Naive thymus-derived CD4-positive, alpha-beta T cell (primary cell): ENCODE results near the gene ODC1. TPM values are rescaled to one million over a fixed set of nuclear protein-coding genes. Genes with fewer than 3 reads are reported as not detected.
A peak's percentile ranks its signal among the peaks of the same experiment; 100 is the strongest.

Experiments
- ATAC-seq: fragments of 150-1000 bp; cut with Tn5 transposase; 2 replicates; pipeline ENCODE4 v1.10.0; 2021; ENCODE audit warnings: mild to moderate bottlenecking, moderate library complexity
- CTCF ChIA-PET: fragments of 350-600 bp; sonication (Branson Sonifier 250); formaldehyde crosslinking; loops from one replicate; lab custom pipeline; 2021; ENCODE audit warnings: antibody characterized with exemption; lab: Charles Lee
- POLR2A ChIA-PET: fragments of 350-600 bp; sonication (Branson Sonifier 250); formaldehyde crosslinking; loops from one replicate; lab custom pipeline; 2021; ENCODE audit warnings: antibody characterized with exemption, inconsistent platforms; lab: Charles Lee
- DNase-seq, 9 donors: peaks; one replicate each; pipeline versions ENCODE4 v3.0.0 to v3.0.0-alpha.2; 2020 to 2022; ENCODE audit warnings: mixed read lengths in 1 of 9
- H3K27ac ChIP-seq: one replicate; pipeline ENCODE4 v1.7.0; 2013; ENCODE audit warnings: mild to moderate bottlenecking, low read depth, low read length, moderate library complexity
- H3K27me3 ChIP-seq, 2 donors: one replicate each; pipeline ENCODE4 v1.7.0; 2013; ENCODE audit warnings: low read length in 2 of 2, mild to moderate bottlenecking in 2 of 2, moderate library complexity in 2 of 2; ENCODE audit not compliant: control insufficient read depth in 2 of 2, insufficient read depth in 2 of 2
- H3K36me3 ChIP-seq, 3 experiments: 1 replicate in 2 of 3; 2 replicates in 1 of 3; pipeline ENCODE4 v1.7.0; 2013; ENCODE audit warnings: low read length in 3 of 3, mild to moderate bottlenecking in 3 of 3, moderate library complexity in 1 of 3; ENCODE audit not compliant: insufficient read depth in 3 of 3, control insufficient read depth in 2 of 3
- H3K4me1 ChIP-seq, 2 donors: one replicate each; pipeline ENCODE4 v1.7.0; 2013; ENCODE audit warnings: low read length in 2 of 2, mild to moderate bottlenecking in 2 of 2, moderate library complexity in 1 of 2; ENCODE audit not compliant: control insufficient read depth in 2 of 2, insufficient read depth in 2 of 2
- H3K4me3 ChIP-seq: 2 replicates; pipeline ENCODE4 v1.7.0; 2013; ENCODE audit warnings: mild to moderate bottlenecking, low read length
- H3K9me3 ChIP-seq, 3 experiments: 1 replicate in 2 of 3; 2 replicates in 1 of 3; pipeline ENCODE4 v1.7.0; 2013; ENCODE audit warnings: low read length in 3 of 3; ENCODE audit not compliant: control insufficient read depth in 2 of 3
- H3K27ac Mint-ChIP-seq, 9 donors: one replicate each; pipeline ENCODE4 v1.8.0; 2020 to 2022; ENCODE audit warnings: mixed read lengths in 9 of 9, mild to moderate bottlenecking in 8 of 9, moderate library complexity in 5 of 9, inconsistent platforms in 2 of 9
- H3K27me3 Mint-ChIP-seq, 5 donors: one replicate each; pipeline ENCODE4 v1.8.0; 2021 to 2022; ENCODE audit warnings: mixed read lengths in 5 of 5, mild to moderate bottlenecking in 1 of 5
- H3K36me3 Mint-ChIP-seq, 5 donors: one replicate each; pipeline ENCODE4 v1.8.0; 2020 to 2022; ENCODE audit warnings: mixed read lengths in 5 of 5, mild to moderate bottlenecking in 3 of 5, inconsistent platforms in 1 of 5
- H3K4me1 Mint-ChIP-seq, 7 donors: one replicate each; pipeline ENCODE4 v1.8.0; 2020 to 2022; ENCODE audit warnings: mixed read lengths in 7 of 7, mild to moderate bottlenecking in 3 of 7, inconsistent platforms in 1 of 7
- H3K4me3 Mint-ChIP-seq, 10 donors: one replicate each; pipeline ENCODE4 v1.8.0; 2020 to 2022; ENCODE audit warnings: mild to moderate bottlenecking in 10 of 10, mixed read lengths in 10 of 10, moderate library complexity in 6 of 10, inconsistent platforms in 2 of 10
- H3K9me3 Mint-ChIP-seq, 11 donors: one replicate each; pipeline ENCODE4 v1.8.0; 2020 to 2022; ENCODE audit warnings: mixed read lengths in 11 of 11, mild to moderate bottlenecking in 4 of 11, inconsistent platforms in 1 of 11, moderate library complexity in 1 of 11
- intact Hi-C, 2 donors: fragments of 100-400 bp; cut with micrococcal nuclease; formaldehyde crosslinking; loops; one replicate each; pipeline ENCODE4 v1.15.1; 2023
- polyA plus RNA-seq, 2 donors: library from polyadenylated mRNA; unstranded; fragments of 300-500 nt; fragmentation: Illumina TruSeq; gene quantifications; one replicate each; pipeline ENCODE4 v1.2.3, GENCODE V29; 2021
- total RNA-seq, 6 experiments: library from RNA in 5 of 6; stranded (reverse) in 5 of 6; gene quantifications; 1 replicate in 5 of 6; 2 replicates in 1 of 6; pipeline ENCODE4 v1.2.3 and lab custom pipeline; 2021 to 2026

Gene ODC1
- total and polyA plus RNA-seq, 7 experiments from 2014 or later = 32.7 to 88.2 (median 52.4) TPM

DNA sequence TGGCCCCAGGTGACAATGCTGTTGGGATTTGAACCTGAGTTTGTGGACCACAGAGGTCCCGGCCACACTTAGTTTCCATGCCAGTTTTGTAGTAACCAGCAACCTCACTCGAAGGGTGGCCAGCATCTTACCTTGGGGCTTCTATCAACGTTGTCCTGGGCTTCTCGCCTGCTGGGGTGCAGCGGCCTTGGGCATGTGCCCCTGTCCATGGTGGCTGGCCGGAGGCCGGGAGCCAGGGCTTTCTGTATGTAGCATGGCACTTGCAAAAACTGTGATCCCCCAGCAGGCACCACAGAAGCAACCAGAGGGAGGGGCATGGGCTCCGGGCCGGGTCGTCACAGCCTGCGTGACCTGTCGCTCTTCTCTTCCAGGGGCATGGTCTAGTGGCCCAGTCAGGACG, 51.7 kb downstream of the ODC1 start:
- H3K9me3 ChIP-seq = no peaks in the 10 kb centered on the region

DNA sequence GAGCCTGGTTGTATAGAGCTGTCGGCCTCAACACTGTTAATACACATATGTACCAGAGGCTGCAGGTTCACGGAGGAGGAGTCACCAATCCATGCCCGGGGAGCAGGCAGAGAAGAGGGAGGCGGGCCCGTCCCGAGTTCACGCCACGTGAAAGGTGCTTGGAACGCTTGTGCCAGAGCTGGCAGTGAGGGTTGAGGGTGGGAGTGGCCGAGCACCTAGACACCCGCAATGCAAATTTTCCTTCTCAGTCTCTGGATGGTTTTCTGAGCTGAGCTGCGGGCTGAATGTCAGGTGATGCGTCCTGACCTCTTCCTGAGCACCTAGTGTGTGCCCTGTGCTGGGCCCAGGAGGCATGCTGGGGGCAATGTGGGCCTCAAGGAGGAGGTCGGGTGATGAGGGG, 52.2 kb downstream of the ODC1 start:
- Mint-ChIP-seq H3K4me3 (no peak overlapping the region), H3K27ac (peak overlapping the region in 8 of 9 donors; percentile 55 to 89 (median 76)), H3K36me3 (peaks cover 0 to 20% (median 12%) of the 10 kb centered on the region in 5 donors), H3K27me3 (peaks cover 0 to 2% (median 0%) of the 10 kb centered on the region in 5 donors), H3K9me3 (peaks cover 0 to 5% (median 0%) of the 10 kb centered on the region in 11 donors), H3K4me1 (peaks cover 24 to 69% (median 61%) of the 10 kb centered on the region in 7 donors)
- Histone ChIP-seq H3K27ac (no peak overlapping the region), H3K4me1 (peaks cover 5 to 8% of the 10 kb centered on the region in 2 donors), H3K9me3 (no peaks in the 10 kb centered on the region), H3K36me3 (peaks cover 0 to 38% (median 0%) of the 10 kb centered on the region in 3 experiments), H3K27me3 (no peaks in the 10 kb centered on the region), H3K4me3 (no peak overlapping the region)
- POLR2A ChIA-PET = no interaction called here
- ATAC-seq (no peak), DNase-seq (no peak)
- CTCF ChIA-PET = no interaction called here
- intact Hi-C loops = no loop called here

More for the DNA sequence above, 51.7 kb downstream of the ODC1 start:
- CTCF ChIA-PET = no interaction called here
- Histone ChIP-seq H3K36me3 (peaks cover 0 to 38% (median 0%) of the 10 kb centered on the region in 3 experiments), H3K27ac (no peak overlapping the region), H3K27me3 (no peaks in the 10 kb centered on the region), H3K4me3 (no peak overlapping the region), H3K4me1 (peaks cover 11 to 14% of the 10 kb centered on the region in 2 donors)
- no peak for DNase-seq
- intact Hi-C loops = no loop called here
- no peak overlapping the region for H3K4me3 Mint-ChIP-seq
- no peak for ATAC-seq
- POLR2A ChIA-PET = no interaction called here
- peaks cover 26 to 69% (median 61%) of the 10 kb centered on the region in 7 donors for H3K4me1 Mint-ChIP-seq
- peak overlapping the region in 7 of 9 donors; percentile 20 to 89 (median 66) for H3K27ac Mint-ChIP-seq
- peaks cover 0 to 25% (median 15%) of the 10 kb centered on the region in 5 donors for H3K36me3 Mint-ChIP-seq
- H3K27me3 Mint-ChIP-seq = peaks cover 0 to 2% (median 0%) of the 10 kb centered on the region in 5 donors
- H3K9me3 Mint-ChIP-seq = peaks cover 0 to 7% (median 0%) of the 10 kb centered on the region in 11 donors

DNA sequence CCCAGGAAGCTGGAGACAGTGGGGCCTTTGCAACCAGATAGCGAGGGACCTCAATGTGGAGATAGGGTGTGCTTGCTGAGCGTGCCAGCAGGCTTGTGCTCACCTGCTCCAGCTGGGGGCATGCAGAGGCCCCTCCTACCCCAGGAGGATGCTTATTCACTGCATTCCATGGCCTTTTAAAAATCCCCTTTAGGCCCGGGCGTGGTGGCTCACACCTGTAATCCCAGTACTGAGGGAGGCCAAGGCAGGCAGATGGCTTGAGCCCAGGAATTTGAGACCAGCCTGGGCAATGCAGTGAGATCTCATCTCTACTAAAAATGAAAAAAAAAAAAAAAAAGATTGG, 54.5 kb downstream of the ODC1 start:
- Histone ChIP-seq H3K4me1 (peaks cover 0 to 4% of the 10 kb centered on the region in 2 donors), H3K27me3 (no peaks in the 10 kb centered on the region), H3K27ac (no peak overlapping the region), H3K36me3 (peaks cover 0 to 27% (median 0%) of the 10 kb centered on the region in 3 experiments), H3K4me3 (no peak overlapping the region), H3K9me3 (no peaks in the 10 kb centered on the region)
- no peak overlapping the region for H3K4me3 Mint-ChIP-seq
- H3K27ac Mint-ChIP-seq = peak overlapping the region in 5 of 9 donors; percentile 41 to 89 (median 72)
- H3K27me3 Mint-ChIP-seq = no peaks in the 10 kb centered on the region
- CTCF ChIA-PET = interaction anchor here (2.6 kb wide), 1 partner anchor 13 kb away, joined by 9 read pairs; no protein-coding TSS in a partner anchor
- peaks cover 0 to 14% (median 4%) of the 10 kb centered on the region in 5 donors for H3K36me3 Mint-ChIP-seq
- peaks cover 23 to 76% (median 66%) of the 10 kb centered on the region in 7 donors for H3K4me1 Mint-ChIP-seq
- POLR2A ChIA-PET = interaction anchor here (1.0 to 1.5 kb wide), 2 partner anchors 8 to 12 kb away, joined by 3 to 4 read pairs; no protein-coding TSS in a partner anchor
- DNase-seq (no peak), ATAC-seq (no peak)
- H3K9me3 Mint-ChIP-seq = peaks cover 0 to under 1% (median 0%) of the 10 kb centered on the region in 11 donors
- intact Hi-C loops = no loop called here

DNA sequence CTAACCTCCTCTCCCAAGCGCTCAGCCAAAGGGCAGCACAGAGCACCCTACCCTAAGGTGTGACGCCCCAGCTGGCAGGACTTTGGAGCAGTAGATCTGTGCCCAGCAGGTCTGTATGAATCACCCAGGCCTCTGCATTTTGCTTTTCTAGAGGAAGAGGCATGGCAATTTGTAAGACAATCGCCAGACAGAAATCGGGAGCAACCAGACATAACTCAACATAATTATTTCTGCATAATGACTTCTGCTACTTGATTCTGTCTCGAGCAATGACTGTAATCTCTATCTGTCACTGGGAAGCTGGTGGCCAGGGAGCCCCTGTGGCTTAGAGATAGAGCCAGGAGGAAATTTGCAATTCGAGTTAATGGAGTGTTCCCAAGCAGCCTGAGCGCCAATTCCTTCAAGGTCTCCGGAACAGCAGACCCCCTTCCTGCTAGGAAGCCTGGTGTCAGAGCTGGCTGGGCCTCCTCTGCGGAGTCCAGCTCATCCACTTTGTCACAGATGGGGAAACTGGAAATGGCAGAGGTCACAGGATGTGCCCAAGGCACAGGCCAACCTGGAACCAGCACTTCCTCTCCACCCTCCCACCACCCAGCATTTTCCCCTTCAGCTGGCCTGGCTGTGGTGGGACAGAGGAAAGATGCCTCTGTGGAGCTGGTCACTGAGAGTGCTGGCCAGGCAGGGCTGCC, 55.0 kb downstream of the ODC1 start:
- intact Hi-C loops = no loop called here
- Mint-ChIP-seq H3K27ac (peak overlapping the region in 6 of 9 donors; percentile 22 to 89 (median 71)), H3K4me3 (no peak overlapping the region), H3K36me3 (peaks cover 0 to 10% (median 3%) of the 10 kb centered on the region in 5 donors), H3K27me3 (no peaks in the 10 kb centered on the region), H3K4me1 (peaks cover 22 to 80% (median 69%) of the 10 kb centered on the region in 7 donors), H3K9me3 (no peaks in the 10 kb centered on the region)
- Histone ChIP-seq H3K4me1 (peaks cover 0 to 4% of the 10 kb centered on the region in 2 donors), H3K36me3 (peaks cover 0 to 22% (median 0%) of the 10 kb centered on the region in 3 experiments), H3K4me3 (no peak overlapping the region), H3K27me3 (no peaks in the 10 kb centered on the region), H3K9me3 (no peaks in the 10 kb centered on the region), H3K27ac (no peak overlapping the region)
- POLR2A ChIA-PET = interaction anchor here (1.0 kb wide), 1 partner anchor 11 kb away, joined by 3 read pairs; no protein-coding TSS in a partner anchor
- CTCF ChIA-PET = interaction anchor here (1.2 to 2.6 kb wide), 2 partner anchors 14 to 42 kb away, joined by 3 to 9 read pairs; no protein-coding TSS in a partner anchor
- no peak for DNase-seq
- no peak for ATAC-seq

DNA sequence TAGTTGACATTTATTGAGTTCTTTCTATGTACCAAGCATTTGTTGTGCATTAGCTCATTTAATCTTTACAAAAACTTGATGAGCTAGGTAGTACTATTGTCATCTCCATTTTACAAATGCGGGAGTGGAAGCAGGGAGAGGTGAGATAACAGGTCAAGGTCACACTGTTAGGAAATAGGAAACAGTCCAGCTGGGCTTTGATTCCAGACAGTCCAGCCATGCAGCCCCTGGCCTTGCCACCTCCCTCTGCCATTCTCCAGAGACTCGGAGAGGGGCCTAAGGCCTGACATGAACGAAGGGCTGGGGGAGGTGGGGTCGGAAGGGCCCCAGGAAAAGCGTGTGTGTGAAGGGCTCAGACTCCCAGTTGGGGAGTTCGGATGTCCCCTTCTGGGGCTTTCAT, 55.6 kb downstream of the ODC1 start:
- ATAC-seq = no peak
- H3K4me3 ChIP-seq = no peak overlapping the region
- Mint-ChIP-seq H3K4me1 (peaks cover 21 to 80% (median 66%) of the 10 kb centered on the region in 7 donors), H3K9me3 (no peaks in the 10 kb centered on the region), H3K27ac (peak overlapping the region in 8 of 9 donors; percentile 32 to 89 (median 76)), H3K27me3 (no peaks in the 10 kb centered on the region), H3K36me3 (peaks cover 0 to 6% (median 0%) of the 10 kb centered on the region in 5 donors), H3K4me3 (no peak overlapping the region)
- no peaks in the 10 kb centered on the region for H3K27me3 ChIP-seq
- intact Hi-C loops = no loop called here
- H3K36me3 ChIP-seq = peaks cover 0 to 17% (median 0%) of the 10 kb centered on the region in 3 experiments
- no peaks in the 10 kb centered on the region for H3K9me3 ChIP-seq
- no peak for DNase-seq
- ChIA-PET CTCF (interaction anchor here (1.2 to 2.6 kb wide), 2 partner anchors 14 to 42 kb away, joined by 3 to 9 read pairs; no protein-coding TSS in a partner anchor), POLR2A (interaction anchor here (1.0 to 2.3 kb wide), 2 partner anchors 10 to 11 kb away, joined by 3 to 5 read pairs; no protein-coding TSS in a partner anchor)
- H3K4me1 ChIP-seq = peaks cover 0 to 4% of the 10 kb centered on the region in 2 donors
- no peak overlapping the region for H3K27ac ChIP-seq

DNA sequence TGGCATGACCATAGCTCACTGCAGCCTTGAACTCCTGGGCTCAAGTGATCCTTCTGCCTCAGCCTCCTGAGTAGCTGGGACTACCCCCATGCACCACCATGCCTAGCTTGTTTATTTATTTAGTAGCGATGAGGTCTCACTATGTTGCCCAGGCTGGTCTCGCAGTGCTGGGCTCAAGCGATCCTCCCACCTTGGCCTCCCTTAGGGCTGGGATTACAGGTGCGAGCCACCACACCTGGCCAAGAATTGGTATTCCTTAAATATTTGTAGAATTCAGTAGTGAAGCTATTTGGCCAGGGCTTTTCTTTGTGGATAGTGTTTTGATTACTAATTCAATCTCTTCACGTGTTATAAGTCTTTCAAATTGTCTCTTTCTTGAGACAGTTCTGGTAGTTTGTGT, 56.0 kb downstream of the ODC1 start:
- no peaks in the 10 kb centered on the region for H3K9me3 Mint-ChIP-seq
- intact Hi-C loops = no loop called here
- Histone ChIP-seq H3K36me3 (peaks cover 0 to 12% (median 0%) of the 10 kb centered on the region in 3 experiments), H3K27me3 (no peaks in the 10 kb centered on the region), H3K4me1 (peaks cover 0 to 9% of the 10 kb centered on the region in 2 donors), H3K27ac (no peak overlapping the region), H3K9me3 (no peaks in the 10 kb centered on the region), H3K4me3 (no peak overlapping the region)
- H3K27ac Mint-ChIP-seq = peak overlapping the region in 8 of 9 donors; percentile 67 to 89 (median 80)
- no peaks in the 10 kb centered on the region for H3K27me3 Mint-ChIP-seq
- DNase-seq = no peak
- ChIA-PET CTCF (interaction anchor here (1.2 kb wide), 1 partner anchor 43 kb away, joined by 3 read pairs; no protein-coding TSS in a partner anchor), POLR2A (interaction anchor here (0.5 to 2.3 kb wide), 2 partner anchors 10 to 90 kb away, joined by 4 to 5 read pairs; no protein-coding TSS in a partner anchor)
- H3K4me1 Mint-ChIP-seq = peaks cover 24 to 85% (median 71%) of the 10 kb centered on the region in 7 donors
- ATAC-seq = no peak
- no peak overlapping the region for H3K4me3 Mint-ChIP-seq
- peaks cover 0 to 8% (median 0%) of the 10 kb centered on the region in 5 donors for H3K36me3 Mint-ChIP-seq
